ENCODE measurements around the gene DNAH8.

Gene DNAH8

GRCh38 chr6:39063526-39063925 is 348.4 kb downstream of the DNAH8 start:
- DNase-seq (ENCODE audit: extremely low spot score): no peak
- TF ChIP-seq CTCF (IDR thresholded peaks at IDR 0.05; ENCODE audit: control extremely low read depth, extremely low read depth, low read depth, missing control alignments): no peak
- CTCF ChIA-PET: no interaction called here
- POLR2A ChIA-PET: no interaction called here

- no peak for TF ChIP-seq CTCF (IDR thresholded peaks at IDR 0.05; ENCODE audit: control extremely low read depth, extremely low read depth, low read depth, missing control alignments)
- no peak for DNase-seq (ENCODE audit: extremely low spot score)
- POLR2A ChIA-PET: no interaction called here
- CTCF ChIA-PET: no interaction called here
Measured at GRCh38 chr6:39065561-39065960, 350.4 kb downstream of the DNAH8 start.

GRCh38 chr6:39068391-39068790 is 353.3 kb downstream of the DNAH8 start:
- POLR2A ChIA-PET: no interaction called here
- CTCF ChIA-PET: no interaction called here
- DNase-seq (ENCODE audit: extremely low spot score): no peak
- TF ChIP-seq CTCF (IDR thresholded peaks at IDR 0.05; ENCODE audit: control extremely low read depth, extremely low read depth, low read depth, missing control alignments): no peak

- CTCF ChIA-PET: interaction anchor here (1.3 kb wide), 1 partner anchor 43 kb away, joined by 3 read pairs; no protein-coding TSS in a partner anchor
- DNase-seq (ENCODE audit: extremely low spot score): no peak
- TF ChIP-seq CTCF (IDR thresholded peaks at IDR 0.05; ENCODE audit: control extremely low read depth, extremely low read depth, low read depth, missing control alignments): no peak
- POLR2A ChIA-PET: no interaction called here
Measured at GRCh38 chr6:39072830-39073229, 357.7 kb downstream of the DNAH8 start.

GRCh38 chr6:39073471-39074355 is 358.6 kb downstream of the DNAH8 start:
- ChIA-PET POLR2A (no interaction called here), CTCF (interaction anchor here (1.3 kb wide), 1 partner anchor 44 kb away, joined by 3 read pairs; no protein-coding TSS in a partner anchor)
- TF ChIP-seq CTCF (IDR thresholded peaks at IDR 0.05; ENCODE audit: control extremely low read depth, extremely low read depth, low read depth, missing control alignments): no peak
- DNase-seq (ENCODE audit: extremely low spot score): no peak

GRCh38 chr6:39074486-39074885 is 359.4 kb downstream of the DNAH8 start:
- DNase-seq (ENCODE audit: extremely low spot score): no peak
- TF ChIP-seq CTCF (IDR thresholded peaks at IDR 0.05; ENCODE audit: control extremely low read depth, extremely low read depth, low read depth, missing control alignments): no peak
- CTCF ChIA-PET: interaction anchor here (1.4 kb wide), 1 partner anchor 9 kb away, joined by 3 read pairs; no protein-coding TSS in a partner anchor
- POLR2A ChIA-PET: no interaction called here

Data from GM10248 (cell line).